Omental fat pad (tissue), 4 donors: Measurements from ENCODE around the gene ZAR1. TPM values are rescaled to one million over a fixed set of nuclear protein-coding genes. Genes with fewer than 3 reads are reported as not detected.

Experiments used
- ATAC-seq: fragments of 150-250 bp; one replicate; pipeline ENCODE4 v1.9.1; 2016; ENCODE audit warnings: mild to moderate bottlenecking, moderate library complexity; ENCODE audit not compliant: low FRiP score
- DNase-seq: peaks from one replicate; pipeline ENCODE4 v3.0.0-alpha.2; 2019; ENCODE audit warnings: low spot score
- total RNA-seq, 4 donors: library from RNA; depleted of rRNA; stranded (reverse); fragments of >200 nt; gene quantifications; one replicate each; pipeline ENCODE4 v1.1.0, GENCODE V29; 2016
- TF ChIP-seq, protein P1 (sequence below), 3 donors: fragments of 450-650 bp; IDR thresholded peaks; one replicate each; pipeline ENCODE4 v1.5.1; 2016 to 2017; ENCODE audit warnings: antibody characterized with exemption in 3 of 3, mild to moderate bottlenecking in 3 of 3, moderate library complexity in 2 of 3

ZAR1 gene
- total RNA-seq, 4 donors from 2014 or later, result not detected

- TF ChIP-seq, protein P1, sequence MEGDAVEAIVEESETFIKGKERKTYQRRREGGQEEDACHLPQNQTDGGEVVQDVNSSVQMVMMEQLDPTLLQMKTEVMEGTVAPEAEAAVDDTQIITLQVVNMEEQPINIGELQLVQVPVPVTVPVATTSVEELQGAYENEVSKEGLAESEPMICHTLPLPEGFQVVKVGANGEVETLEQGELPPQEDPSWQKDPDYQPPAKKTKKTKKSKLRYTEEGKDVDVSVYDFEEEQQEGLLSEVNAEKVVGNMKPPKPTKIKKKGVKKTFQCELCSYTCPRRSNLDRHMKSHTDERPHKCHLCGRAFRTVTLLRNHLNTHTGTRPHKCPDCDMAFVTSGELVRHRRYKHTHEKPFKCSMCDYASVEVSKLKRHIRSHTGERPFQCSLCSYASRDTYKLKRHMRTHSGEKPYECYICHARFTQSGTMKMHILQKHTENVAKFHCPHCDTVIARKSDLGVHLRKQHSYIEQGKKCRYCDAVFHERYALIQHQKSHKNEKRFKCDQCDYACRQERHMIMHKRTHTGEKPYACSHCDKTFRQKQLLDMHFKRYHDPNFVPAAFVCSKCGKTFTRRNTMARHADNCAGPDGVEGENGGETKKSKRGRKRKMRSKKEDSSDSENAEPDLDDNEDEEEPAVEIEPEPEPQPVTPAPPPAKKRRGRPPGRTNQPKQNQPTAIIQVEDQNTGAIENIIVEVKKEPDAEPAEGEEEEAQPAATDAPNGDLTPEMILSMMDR (IDR thresholded peaks at IDR 0.05), result no peak
- no peak for DNase-seq
- ATAC-seq, result no peak
These were observed 14.3 kb upstream of the ZAR1 start for GRCh38 chr4:48475770-48476169.

GRCh38 chr4:48478273-48478672, 11.8 kb upstream of the ZAR1 start:
- ATAC-seq (no peak), DNase-seq (no peak)
- TF ChIP-seq, protein P1 (IDR thresholded peaks at IDR 0.05), result no peak

GRCh38 chr4:48481581-48481980, 8.5 kb upstream of the ZAR1 start:
- ATAC-seq (no peak), DNase-seq (no peak)
- TF ChIP-seq, protein P1 (IDR thresholded peaks at IDR 0.05), result no peak

DNA sequence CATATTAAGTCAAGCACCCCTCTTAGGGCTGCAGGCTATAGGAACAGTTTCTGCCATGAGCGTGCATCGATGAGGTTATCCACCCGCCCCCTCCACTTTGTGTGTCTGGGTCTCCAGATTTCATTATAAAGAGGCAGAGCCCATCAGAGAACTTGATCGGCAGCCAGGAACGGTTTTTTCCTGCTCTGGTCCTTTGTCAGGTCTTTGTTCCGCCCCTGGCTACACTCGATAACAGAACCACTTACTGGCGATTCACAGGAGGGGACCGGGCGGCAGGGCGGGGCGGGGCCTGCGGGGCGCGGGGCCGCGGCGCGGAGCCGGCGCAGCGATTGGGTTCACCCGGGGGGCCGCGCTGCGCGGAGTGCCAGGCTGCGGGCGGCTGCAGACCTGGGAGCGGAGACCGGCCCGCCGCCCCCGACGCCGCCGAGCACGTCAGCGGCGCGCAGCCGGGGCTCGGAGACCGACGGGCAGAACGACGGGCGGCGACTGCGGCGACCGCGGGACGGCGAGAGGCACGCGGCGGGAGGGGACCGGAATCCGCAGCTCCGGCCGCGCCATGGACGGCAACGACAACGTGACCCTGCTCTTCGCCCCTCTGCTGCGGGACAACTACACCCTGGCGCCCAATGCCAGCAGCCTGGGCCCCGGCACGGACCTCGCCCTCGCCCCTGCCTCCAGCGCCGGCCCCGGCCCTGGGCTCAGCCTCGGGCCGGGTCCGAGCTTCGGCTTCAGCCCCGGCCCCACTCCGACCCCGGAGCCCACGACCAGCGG, 6.9 kb upstream of the ZAR1 start, which contains the start of gene SLC10A4:
Gene SLC10A4 (plus strand): TSS at position 338 of the 771 bp plus-strand sequence. CDS start 219 bp downstream, at position 557.
- peak; percentile 38 for ATAC-seq
- TF ChIP-seq, protein P1 (IDR thresholded peaks at IDR 0.05), result no peak
- DNase-seq, result no peak

- TF ChIP-seq, protein P1 (IDR thresholded peaks at IDR 0.05), result no peak
- DNase-seq (no peak), ATAC-seq (no peak)
These were observed 6.1 kb upstream of the ZAR1 start for GRCh38 chr4:48483777-48484493.

DNA sequence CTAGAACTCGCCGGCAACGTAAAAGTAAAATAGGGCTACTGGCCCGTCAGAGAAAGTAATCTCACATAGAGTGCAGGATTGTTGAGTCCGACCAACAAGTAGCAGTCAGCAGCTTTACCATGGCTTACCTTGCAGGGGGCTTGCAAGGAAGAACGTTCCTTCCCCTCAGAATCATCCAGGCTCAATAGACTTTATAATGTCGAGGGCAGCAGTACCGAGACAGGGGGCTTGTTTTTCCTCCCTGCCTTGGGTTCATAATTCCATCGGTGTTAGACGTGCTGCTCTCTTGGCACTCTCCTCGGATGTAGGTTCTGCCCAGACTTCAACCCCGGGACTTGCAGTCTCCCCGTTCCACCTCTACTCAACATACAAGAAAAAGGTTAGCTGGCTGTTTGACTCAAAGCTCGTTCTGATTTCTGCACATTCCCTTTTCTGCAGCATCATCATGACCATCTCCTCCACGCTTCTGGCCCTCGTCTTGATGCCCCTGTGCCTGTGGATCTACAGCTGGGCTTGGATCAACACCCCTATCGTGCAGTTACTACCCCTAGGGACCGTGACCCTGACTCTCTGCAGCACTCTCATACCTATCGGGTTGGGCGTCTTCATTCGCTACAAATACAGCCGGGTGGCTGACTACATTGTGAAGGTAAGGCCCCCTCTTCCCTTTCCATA, 5.4 kb upstream of the ZAR1 start:
- TF ChIP-seq, protein P1 (IDR thresholded peaks at IDR 0.05), result no peak
- no peak for ATAC-seq
- no peak for DNase-seq
